ELR (cell line): ENCODE data around the gene EML6.
A peak's percentile ranks its signal among the peaks of the same experiment; 100 is the strongest.

Source experiments
- DNase-seq: peaks from one replicate; pipeline ENCODE4 v3.0.0-alpha.2; 2015; ENCODE audit warnings: low read depth

Gene EML6

DNA sequence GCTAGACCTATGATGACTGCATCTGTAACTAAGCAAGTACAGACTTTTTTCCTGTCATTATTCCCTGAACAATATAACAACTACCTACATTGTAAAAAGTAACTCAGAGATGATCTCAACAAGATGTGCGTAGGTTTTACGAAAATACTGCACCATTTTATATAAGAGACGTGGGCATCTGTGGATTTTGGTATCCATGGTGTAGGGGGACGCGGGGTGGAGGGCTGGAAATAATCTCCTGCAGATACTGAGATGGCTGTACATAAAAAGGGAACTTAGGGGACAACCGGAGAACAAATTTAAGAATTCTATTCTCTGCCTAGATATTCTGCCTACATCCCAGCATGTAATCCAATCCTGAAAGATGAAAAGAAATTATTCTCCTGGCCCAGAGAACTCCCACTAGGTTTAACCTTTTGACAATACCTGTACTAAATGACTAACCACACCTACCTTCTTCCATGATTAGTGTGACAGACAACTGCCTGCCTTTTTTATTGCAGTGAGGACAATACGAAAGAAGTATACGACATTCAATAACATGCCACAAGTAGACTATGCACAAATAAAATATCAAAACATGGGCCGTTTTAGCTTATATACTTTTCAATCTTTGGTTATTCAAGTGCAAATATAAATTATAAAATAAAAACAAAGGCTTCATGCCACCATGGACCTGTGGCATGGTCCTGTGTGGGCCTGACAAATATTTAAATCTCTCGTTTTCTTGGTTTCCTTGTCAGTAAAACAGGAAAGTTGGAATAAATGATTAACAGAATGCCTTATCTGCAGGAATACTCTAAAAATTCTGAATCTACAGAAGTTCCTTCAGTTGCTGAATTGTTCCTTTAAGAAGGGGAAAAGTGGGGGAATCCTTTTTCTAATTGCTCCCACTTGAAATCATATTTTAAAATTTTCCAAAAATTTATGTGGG is 280.5 kb downstream of the EML6 start:
- no peak for DNase-seq

DNA sequence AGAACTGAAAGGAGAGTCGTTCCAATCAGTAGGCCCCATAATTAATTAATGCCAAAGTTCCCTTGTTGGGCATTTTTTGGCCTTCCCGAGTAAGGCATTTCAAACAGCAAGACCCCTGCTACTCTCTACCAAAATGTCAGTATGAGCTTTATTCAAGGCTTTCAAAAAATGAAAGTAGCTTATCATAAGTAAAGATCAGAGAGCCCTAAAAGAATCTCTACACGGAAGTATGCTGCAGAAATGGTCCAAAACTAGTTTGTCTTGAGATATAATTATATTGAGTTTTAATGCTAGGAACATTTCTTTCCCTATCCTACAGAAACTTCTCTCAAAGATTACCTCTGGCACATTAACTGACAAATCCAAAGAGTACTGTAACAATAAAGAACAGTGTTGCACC is 282.8 kb downstream of the EML6 start:
- DNase-seq, result no peak

DNA sequence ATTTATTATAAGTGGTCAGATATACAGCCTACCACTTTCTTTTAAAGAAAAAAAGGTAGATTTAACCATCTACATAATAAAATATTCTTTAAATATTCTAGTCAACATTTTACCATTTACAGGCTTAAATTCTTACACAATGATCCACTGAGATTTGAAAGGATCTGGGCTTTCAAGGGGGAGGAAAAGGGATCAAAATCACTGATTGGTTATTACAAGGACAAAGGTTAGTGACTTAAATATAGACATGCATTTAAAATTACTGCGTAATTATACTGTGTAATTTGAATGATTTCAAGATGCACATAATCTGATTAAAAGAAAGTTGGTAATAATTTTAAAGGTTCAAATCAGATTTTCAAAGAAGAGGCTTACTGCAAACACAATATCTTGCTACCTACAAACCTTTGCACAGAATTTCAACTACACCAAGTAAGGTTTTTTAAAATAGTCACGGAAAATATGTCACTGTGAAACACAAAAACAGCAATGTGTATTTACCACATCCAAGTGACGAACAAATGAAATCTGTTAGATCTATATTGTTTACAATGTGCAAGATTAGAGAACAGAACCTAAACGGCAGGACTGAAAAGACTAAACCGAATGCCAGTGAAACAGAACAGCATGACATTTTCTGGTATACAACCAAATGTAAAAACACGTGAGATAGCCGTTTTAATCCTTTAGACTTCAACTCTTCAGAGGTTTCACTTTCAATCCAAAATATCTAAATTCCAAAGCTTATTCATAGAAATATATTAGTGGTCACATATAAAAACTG is 286.0 kb downstream of the EML6 start:
- no peak for DNase-seq

DNA sequence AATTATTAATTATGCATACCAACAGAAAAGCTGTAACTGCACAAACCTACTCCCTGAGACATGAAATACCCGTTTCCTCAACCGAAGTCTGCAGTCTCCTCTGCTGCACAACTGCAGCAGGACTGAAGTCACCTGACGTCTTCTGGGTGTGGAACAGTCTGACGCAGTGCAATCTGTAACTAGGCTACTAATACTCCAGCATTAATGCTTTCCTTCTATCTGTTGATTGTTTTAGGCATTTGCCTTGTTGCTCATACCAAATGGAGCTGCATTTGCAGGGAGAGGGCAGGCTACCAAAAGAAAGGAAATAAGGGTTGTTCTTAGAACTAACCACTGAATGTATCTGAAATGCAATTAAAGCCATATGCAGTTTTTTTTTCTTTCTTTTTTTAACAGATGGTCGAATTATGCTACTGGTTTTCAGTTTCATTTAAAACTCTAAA is 286.7 kb downstream of the EML6 start:
- no peak for DNase-seq

DNA sequence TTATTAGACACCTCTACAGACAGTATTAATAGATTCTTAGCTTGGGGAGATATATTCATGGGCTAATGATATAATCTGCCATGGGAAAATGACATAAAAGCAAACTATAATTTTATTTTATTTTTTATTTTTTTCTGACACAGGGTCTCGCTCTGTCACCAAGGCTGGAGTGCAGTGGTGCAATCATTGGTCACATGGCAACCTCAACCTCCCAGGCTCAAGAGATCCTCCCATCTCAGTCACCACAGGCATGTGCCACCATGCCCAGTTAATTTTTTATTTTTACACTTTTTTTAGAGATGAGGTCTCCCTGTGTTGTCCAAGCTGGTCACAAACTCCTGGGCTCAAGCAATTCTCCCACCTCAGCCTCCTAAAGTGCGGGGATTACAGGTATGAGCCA is 287.5 kb downstream of the EML6 start:
- DNase-seq, result peak; percentile 38

DNA sequence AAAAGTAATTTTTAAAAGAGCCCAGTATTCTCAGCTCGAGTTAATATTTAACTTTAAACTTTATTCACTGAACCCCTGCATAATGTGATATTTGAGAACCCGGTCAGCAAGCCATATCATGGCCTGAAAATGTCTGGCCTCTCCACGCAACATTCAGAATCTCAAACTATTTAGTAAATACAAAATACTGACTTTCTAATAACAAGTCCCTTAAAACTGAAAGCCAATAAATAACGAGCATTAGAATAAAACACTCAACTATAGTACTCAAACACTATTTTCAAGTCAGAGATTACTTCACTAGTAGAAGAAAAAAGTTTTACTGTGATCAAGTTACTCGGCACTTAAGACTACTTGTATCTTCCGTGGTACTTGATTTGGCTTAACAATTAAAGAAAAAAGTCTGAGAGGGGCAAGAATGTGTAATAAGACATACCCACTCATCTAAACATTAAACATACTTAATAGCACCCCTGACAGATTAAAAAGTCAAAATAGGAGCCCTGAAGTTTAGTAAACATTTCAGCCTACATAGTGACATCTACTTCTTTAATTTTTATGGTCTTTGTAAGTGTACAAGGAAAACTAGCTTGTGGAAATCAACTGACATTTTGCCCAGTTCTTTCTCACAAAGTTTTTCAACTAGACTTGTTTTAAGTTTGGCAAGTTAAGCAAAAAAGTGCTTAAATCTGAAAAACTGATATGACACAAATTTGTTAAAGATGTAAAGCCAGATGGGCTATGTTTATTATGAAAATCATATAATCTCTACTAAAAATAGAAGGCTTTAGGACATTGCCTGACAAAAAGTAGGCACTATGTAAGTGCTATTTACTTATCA is 288.6 kb downstream of the EML6 start:
- DNase-seq, result no peak

DNA sequence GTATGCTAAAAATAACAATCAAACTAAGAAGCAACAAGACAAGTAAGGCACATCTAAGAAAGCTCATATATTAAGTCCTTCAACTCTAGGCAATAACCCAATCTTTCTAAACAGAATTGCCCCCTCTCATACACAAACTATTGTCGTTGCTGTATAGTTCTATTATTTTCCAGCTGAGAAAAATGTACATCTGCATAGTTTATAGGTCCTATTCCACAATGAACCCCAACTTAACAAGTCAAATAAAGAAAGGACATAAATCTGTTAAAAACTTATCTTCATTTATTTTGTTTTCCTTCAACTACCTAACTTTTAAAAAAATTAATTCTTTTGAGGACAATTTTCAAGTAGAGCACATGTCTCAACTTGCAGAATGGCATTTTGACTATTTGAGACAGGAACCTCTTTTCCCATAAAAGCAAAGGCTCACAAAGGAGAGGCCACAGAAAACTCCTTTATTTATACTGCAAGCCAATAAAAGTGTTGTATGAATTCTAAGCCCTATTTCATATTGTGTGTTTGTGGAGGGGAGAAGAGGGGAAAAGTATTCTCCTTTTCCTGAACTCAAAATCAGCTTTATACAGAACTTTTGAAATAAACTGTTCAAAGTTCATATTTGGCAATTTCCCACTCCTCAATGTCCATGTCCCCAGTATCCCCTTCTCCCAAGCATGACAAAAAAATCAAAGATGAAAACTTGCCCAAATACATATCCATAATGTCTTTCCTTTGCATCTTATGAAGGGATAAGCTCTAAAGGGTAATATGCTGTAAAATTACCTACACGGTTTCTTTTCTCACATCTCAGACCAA is 289.4 kb downstream of the EML6 start:
- no peak for DNase-seq

DNA sequence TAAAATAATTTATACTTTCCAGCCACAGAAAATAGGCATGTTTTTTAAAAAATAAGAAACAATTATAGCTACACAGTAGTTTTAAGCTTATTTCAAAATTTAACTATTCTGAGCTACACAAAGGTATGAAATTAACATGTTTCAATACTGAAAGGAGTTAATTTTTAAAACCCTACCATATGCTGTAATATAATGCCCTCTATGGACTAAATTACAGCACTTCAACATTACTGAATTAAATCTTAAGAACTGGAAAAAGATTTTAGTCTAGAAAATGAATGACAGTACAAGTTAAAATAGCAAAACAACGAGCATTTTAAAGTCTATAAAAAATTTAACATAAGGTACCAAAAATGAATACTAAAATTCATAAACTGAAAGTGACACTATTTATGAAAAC is 290.5 kb downstream of the EML6 start:
- no peak for DNase-seq

DNA sequence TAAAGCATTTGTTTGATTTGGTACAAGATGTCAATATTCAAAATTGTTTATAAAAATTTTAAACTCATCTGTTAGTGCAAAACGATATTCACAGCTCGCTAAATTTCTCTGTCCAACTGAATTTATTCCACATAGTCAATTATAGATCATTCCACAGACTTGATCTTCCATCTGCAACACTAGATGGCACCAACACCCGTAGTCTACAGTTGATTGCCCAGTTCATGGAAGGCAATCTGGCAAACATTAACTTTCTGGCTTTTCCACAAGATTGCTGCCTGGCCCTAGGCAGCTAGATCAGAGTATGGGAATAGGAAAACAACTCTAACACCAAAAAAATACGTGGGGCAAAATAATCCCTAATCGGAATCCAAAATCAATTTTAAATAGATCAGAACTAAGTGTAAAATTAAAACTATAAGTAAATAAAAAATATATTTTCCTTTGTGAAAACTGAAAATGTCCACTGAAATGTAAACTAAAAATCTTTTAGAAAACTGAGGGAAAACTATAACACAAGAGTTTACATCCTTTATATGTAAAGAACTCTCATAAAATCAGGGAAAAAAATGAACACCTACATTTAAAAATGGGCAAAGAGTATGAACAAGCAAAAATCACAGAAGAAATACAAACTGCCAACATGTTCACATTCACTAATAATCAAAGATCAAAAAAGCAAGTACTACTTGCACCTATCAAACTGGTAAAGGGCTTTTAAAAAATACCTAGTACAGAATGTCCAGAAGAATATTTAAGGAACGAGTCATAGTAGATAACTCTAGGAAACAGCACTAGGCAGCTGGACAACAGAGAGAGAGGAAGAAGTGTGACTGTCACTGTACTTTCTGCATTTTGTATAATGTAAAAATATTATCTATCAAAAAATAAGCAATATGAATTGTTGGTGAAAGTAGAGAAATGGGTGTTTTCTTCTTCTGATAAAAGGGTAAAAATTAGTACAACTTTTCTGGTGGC is 291.8 kb downstream of the EML6 start:
- peak; percentile 82 for DNase-seq

DNA sequence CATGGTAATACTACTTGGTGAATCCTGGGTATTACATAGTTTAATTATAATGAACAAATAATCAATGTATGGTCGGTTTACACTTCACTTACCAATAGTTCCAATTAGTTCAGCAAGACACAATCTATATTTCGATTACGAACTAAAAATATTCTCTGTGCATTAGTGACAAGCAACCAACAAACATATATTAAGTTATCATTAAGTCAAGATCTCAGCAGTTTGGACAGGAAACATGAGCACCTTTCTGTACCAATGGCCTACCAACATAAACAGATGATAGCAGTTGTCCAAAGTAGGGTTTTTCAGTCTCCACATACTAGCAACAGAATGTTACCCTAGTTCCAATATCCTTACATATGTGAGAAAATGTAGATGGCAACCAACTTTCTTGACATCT is 294.0 kb downstream of the EML6 start:
- DNase-seq, result no peak

DNA sequence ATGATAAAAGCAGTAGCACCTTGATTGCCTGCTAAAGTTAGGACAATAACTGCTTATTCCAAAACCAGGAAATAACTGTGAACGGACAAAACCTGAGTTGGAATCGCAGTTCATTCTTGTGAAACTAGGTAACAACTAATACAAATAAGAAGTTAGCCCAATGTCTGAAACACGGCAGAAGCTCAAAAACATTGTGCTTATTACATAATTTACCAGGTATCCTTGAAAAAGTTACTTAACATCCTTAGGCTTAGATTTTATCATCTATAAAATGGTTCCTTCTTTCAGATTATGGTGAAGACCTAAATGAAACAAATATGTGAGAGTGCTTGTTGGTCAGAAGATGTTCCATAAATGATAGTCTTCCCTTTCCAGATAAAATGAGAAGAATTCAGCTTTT is 294.4 kb downstream of the EML6 start:
- no peak for DNase-seq

DNA sequence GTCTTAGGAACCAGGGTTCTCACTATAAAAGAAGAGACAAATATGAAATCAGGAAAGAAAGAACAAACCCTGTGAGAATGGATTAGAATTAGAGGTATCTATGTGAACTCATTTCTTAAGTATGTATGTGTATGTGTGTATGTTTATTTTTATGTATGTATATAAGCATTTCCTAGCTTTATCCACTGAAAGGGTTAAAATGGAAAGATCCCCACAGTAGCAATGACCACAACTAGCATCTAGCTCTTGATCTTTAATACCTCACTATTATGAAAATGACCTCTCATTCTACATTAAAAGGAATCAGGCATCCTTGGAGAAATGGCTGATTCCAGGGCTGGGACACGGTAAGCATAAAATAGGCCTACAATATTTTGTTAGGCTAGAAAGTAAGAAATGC is 295.2 kb downstream of the EML6 start:
- no peak for DNase-seq

DNA sequence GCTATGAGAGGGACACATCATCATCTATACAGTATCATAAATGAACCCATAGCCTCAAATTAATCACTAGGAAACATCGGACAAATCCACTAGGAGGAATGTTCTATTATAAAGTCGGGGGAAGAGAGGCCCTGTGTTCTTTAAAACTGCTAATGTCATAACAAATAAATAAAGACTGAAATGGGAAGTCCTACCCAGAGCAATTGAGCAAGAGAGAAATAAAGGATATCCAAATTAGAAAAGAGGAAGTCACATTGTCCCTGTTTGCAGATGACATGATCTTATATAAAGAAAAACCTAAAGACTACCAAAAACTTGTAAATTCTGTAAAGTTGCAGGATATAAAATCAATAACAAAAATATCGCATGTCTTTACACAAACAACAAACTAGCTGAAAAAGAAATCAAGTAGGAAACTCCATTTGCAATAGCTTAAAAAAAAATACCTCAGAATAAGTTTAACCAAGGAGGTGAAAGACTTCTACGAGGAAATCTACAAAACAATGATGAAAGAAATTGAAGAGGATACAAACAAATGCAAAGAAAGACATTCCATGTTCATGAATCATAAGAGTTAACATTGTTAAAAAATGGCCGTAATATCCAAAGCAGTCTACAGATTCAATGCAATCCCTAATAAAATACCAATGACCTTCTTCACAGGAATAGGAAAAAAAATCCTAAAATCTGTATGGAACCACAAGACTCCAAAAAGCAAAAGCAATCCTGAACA is 296.2 kb downstream of the EML6 start:
- peak; percentile 77 for DNase-seq
